ENCODE results near the gene GDE1. TPM values are rescaled to one million over a fixed set of nuclear protein-coding genes. Genes with fewer than 3 reads are reported as not detected.
A peak's percentile ranks its signal among the peaks of the same experiment; 100 is the strongest.

The GDE1 gene
- total RNA-seq, 1 experiment from 2014 or later = 48.6 TPM

DNA sequence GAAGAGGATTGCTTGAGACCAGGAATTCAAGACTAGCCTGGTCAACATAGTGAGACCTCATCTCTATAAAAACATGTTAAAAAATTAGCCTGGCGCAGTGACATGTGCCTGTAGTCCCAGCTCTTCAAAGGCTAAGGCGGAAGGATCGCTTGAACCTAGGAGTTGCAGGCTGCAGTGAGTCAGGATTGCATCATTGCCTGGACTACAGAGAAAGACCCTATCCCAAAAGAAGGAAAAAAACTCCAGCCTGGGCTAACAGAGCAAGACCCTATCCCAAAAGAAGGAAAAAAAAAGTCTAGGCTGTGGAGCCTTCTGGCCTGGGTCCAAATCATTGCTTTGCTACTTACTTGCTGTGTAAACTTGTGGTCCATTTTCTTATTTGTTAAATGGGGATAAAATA is 6.8 kb upstream of the GDE1 start:
- no peak overlapping the region for H3K4me2 ChIP-seq (ENCODE audit: insufficient read depth, insufficient read length, low read length)
- H2BK20ac ChIP-seq (ENCODE audit: low read depth, low read length, poor library complexity, severe bottlenecking) = no peak overlapping the region
- DNase-seq = no peak
- H3K56ac ChIP-seq (ENCODE audit: insufficient read length, low read depth, low read length) = no peak overlapping the region
- H3K14ac ChIP-seq (ENCODE audit: insufficient read depth, low read length) = no peak overlapping the region
- no peaks in the 10 kb centered on the region for H3K79me1 ChIP-seq (ENCODE audit: insufficient read depth, low read depth, low read length, poor library complexity, severe bottlenecking)
- Mint-ChIP-seq H3K9me3 (no peaks in the 10 kb centered on the region), H3K27ac (peak overlapping the region in 1 of 3 experiments; percentile 55; a peak in 1 of 7 replicates), H3K36me3 (ENCODE audit: insufficient read depth in 1 of 3, low read depth in 3 of 3) (peaks cover 1 to 26% (median 21%) of the 10 kb centered on the region in 3 experiments; a peak in 5 of 7 replicates), H3K4me3 (no peak overlapping the region; a peak in 1 of 5 replicates), H3K4me1 (peaks cover 19 to 26% of the 10 kb centered on the region in 2 experiments), H3K27me3 (ENCODE audit: low read depth) (no peaks in the 10 kb centered on the region)
- H4K8ac ChIP-seq (replicated peaks; ENCODE audit: insufficient read length, low read depth, low read length) = no peak overlapping the region
- no peak overlapping the region for H2BK120ac ChIP-seq (ENCODE audit: low read depth, low read length, poor library complexity, severe bottlenecking)
- H3K4me1 ChIP-seq (ENCODE audit: insufficient read depth, low read length) = no peaks in the 10 kb centered on the region
- H3K9ac ChIP-seq (ENCODE audit: extremely low read depth, insufficient read length, low read length) = no peak overlapping the region
- no peak overlapping the region for H2AFZ ChIP-seq (ENCODE audit: low read length)
- no peak overlapping the region for H2BK5ac ChIP-seq (ENCODE audit: insufficient read length, low read length)
- no peak overlapping the region for H3K27ac ChIP-seq (ENCODE audit: insufficient read length, low read depth, low read length)
- H2AK5ac ChIP-seq (ENCODE audit: insufficient read length, low read length) = no peak overlapping the region
- no peak overlapping the region for H3K18ac ChIP-seq (ENCODE audit: insufficient read length, low read depth, low read length)
- H4K91ac ChIP-seq (ENCODE audit: insufficient read length, low read depth, low read length) = no peak overlapping the region
- H4K5ac ChIP-seq (ENCODE audit: insufficient read length, low read depth, low read length) = no peak overlapping the region
- no peak overlapping the region for H2BK15ac ChIP-seq (ENCODE audit: low read depth, low read length)
- WGBS (ENCODE audit: extremely low coverage, insufficient read length, low lambda C conversion rate) = no CpG with 5 or more reads among the region's 3 CpGs
- no peaks in the 10 kb centered on the region for H3K27me3 ChIP-seq (ENCODE audit: insufficient read depth, low read length)
- H3K4ac ChIP-seq (ENCODE audit: low read depth, low read length) = no peak overlapping the region
- H3K9me3 ChIP-seq (ENCODE audit: control insufficient read depth, low read depth, low read length) = no peaks in the 10 kb centered on the region
- H3K23me2 ChIP-seq (ENCODE audit: insufficient read length, low read depth, low read length, poor library complexity, severe bottlenecking) = peaks cover 10% of the 10 kb centered on the region
- no peaks in the 10 kb centered on the region for H4K20me1 ChIP-seq (ENCODE audit: control insufficient read depth, insufficient read depth, insufficient read length)
- no peak overlapping the region for H3K23ac ChIP-seq (ENCODE audit: insufficient read length, low read depth, low read length)
- TF ChIP-seq, protein P1, sequence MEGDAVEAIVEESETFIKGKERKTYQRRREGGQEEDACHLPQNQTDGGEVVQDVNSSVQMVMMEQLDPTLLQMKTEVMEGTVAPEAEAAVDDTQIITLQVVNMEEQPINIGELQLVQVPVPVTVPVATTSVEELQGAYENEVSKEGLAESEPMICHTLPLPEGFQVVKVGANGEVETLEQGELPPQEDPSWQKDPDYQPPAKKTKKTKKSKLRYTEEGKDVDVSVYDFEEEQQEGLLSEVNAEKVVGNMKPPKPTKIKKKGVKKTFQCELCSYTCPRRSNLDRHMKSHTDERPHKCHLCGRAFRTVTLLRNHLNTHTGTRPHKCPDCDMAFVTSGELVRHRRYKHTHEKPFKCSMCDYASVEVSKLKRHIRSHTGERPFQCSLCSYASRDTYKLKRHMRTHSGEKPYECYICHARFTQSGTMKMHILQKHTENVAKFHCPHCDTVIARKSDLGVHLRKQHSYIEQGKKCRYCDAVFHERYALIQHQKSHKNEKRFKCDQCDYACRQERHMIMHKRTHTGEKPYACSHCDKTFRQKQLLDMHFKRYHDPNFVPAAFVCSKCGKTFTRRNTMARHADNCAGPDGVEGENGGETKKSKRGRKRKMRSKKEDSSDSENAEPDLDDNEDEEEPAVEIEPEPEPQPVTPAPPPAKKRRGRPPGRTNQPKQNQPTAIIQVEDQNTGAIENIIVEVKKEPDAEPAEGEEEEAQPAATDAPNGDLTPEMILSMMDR (conservative IDR thresholded peaks at IDR 0.05) = no peak
- H3K79me2 ChIP-seq (ENCODE audit: insufficient read depth, low read length) = peaks cover 2% of the 10 kb centered on the region; the same call in 1 of the 2 replicates
- H2BK12ac ChIP-seq (ENCODE audit: insufficient read length, low read depth, low read length) = no peak overlapping the region
- no peak overlapping the region for H3T11ph ChIP-seq (ENCODE audit: low read length)
